GM19397 (cell line): ENCODE results near the gene SLC16A8.
"Not testable (repeated sequence)": the region's sequence is repeated elsewhere in the genome, so short reads cannot be mapped to it uniquely, and the experiment has no call there.

Experiments
- ATAC-seq: cut with Tn5 transposase; IDR thresholded peaks from one replicate; pipeline ENCODE4 v1.9.1; 2021; ENCODE audit warnings: mild to moderate bottlenecking, moderate library complexity; ENCODE audit not compliant: unreplicated experiment

The SLC16A8 gene

GRCh38 chr22:38086942-38087341 lies 3.0 kb upstream of the SLC16A8 start:
- ATAC-seq = no peak

DNA sequence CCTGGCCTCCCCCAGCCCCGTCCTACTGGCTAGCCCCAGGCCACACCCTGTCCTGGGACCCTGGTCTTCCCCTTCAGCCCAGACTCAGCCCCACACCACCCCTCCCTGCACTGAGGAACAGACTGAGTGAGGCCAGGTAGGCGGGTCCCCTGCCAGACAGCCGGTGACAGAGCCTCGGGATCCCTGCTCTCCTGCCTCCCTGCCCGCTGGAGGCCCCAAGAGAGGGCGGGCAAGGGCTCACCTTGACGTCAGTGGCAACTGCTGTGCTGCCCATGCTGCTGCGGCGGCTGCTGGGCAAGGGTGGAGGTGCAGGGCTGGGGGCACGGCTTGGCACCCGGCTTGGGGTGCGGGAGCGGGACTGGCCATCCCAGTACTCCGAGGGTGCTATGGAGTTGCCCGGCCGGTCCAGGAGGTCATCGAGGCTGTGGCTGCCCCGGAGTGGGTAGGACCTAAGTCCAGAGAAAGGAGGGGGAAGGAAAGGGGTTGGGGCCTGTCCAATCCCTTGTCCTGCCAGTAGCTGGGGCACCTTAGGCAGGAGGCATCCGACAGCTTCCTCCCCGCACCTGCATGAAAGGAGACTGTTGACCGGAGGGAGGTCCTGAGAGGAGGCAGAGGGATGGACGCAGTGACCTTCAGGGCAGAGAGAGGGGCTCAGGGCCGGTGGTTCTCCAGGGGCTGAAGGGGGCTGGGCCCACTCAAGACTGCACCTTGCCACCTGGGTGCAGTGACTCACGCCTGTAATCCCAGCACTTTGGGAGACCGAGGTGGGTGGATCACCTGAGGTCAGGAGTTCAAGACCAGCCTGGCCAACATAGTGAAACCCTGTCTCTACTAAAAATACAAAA lies 2.2 kb upstream of the SLC16A8 start:
- no peak for ATAC-seq

GRCh38 chr22:38085501-38085900 lies 1.5 kb upstream of the SLC16A8 start:
- no peak for ATAC-seq

DNA sequence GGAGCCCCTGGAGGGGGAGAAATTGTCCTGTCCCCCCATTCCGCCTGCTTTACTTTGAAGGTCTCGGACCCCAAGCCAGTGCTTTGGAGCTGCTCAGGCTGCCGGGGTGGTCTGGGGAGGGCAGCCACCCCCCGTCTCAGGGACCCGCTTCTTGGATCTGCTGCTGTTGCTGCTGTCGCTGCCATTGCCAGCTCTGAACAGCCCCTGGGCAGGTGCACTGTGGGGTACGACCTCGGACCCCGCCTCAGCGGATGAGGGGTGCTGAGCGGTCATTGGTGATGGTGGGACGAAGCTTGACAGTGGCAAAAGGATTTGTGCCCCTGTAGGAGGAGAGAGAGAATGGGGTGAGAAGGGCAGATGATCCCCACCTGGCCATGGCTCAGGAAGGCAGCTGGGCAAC lies 1.1 kb upstream of the SLC16A8 start:
- no peak for ATAC-seq

DNA sequence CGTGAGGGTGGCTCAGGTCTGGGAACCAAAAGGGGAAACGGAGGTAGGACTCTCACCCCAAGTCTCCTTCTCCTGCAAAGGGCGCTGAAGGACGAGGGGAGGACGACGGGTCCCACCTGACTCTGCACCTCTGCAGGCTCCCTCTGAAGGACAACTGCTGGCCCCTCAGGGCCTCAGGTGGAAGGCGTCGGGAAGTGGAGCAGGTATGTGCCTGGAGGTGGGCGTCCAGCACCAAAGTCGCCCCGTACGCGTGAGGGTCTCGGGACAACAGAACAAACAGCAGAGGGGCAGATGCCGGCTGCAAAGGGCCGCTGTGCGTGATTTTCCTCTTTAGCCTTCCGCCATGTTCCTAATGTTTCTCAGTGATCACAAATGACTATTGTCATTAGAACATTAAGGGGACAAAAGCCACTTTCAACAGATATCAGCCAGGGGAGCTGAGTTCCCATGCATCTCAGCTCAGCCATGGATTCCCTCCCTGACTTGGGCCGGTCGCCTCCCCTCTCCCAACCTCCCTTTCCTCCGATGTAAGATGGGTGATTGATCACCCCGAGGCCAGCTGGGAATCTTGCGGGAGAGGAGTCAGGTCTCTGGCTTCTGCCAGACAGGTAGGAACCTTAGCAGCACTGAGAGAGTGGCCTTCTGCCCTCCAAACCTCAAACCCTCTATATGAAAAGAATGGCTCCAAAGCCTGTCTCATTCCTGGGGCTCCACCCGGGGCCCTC lies 836 bp downstream of the SLC16A8 start:
- no peak for ATAC-seq

GRCh38 chr22:38081941-38082828 lies 1.8 kb downstream of the SLC16A8 start:
- ATAC-seq = no peak

DNA sequence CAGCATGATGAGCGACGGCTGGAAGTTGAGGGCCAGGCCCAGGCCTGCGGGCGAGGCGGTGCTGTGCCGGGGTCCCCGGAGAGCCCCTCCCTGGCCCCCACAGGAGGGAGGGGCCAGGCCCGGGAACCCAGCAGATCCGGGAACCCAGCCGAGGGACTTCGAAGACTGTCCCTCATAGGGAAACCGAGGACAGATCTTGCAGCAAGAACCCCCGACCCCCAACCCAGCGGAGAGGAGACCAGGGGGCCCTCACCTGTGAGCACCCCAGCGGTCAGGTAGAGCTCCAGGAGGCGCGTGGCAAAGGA lies 2.4 kb downstream of the SLC16A8 start:
- no peak for ATAC-seq

GRCh38 chr22:38080850-38081635 lies 2.9 kb downstream of the SLC16A8 start:
- no peak for ATAC-seq

- ATAC-seq = no peak
Measured at GRCh38 chr22:38080474-38080849, 3.5 kb downstream of the SLC16A8 start.

DNA sequence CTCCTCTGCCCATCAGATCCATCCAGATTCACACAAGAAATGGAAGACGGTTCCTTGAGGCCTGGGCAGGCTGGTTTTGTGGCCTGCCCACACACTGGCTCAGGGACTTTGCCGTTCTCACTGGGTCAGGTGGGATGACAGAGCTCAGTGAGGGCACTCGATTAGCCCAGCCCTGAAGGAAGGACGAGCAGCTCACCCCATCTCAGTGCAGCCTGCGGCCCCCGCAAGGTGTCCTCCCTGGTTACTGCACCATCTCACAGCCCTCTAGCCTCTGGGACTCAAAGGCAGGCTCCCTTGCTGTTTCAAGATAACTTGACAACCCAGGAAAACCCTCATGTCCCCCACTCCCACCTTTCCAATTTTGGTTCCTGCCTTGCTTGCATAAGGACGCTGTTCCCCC lies 4.2 kb downstream of the SLC16A8 start:
- no peak for ATAC-seq

GRCh38 chr22:38079208-38079607 lies 4.8 kb downstream of the SLC16A8 start:
- not testable (repeated sequence) for ATAC-seq

DNA sequence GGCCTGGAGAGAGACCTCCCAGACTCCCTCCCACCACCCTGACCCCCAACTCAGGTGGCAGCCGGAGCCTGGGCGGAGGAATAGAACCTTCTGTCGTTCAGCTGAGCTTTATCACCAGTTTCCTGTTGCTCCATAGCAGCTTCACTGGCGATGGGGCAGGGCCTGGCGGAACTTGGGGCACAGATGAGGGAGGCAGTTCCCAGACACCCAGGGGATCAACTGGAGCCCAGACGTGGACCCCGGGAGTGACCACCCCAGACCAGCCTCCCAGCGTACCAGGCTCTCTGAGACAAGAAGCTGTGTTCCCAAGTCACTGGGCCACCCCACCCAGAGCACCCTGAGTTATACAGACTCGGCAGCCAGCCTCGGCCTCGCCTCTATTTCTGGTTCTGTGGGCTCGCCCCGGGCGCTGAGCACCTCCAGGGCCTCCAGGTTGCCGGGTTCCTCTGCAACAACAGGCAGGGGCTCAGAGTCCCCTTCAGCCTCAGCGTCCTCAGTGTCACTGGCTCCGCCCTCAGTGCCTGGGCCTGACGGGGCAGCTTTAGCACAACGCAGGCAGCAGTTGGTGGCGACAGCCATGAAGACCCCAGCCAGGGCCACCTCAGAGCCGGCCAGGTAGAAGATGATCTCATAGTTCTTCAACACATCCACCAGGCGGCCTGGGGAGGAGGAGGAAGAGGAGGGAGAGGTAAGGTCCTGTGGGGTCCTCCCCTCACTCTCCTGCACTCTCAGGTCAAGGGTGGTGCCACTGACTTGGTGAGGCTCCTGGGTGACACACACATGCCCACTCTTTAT lies 5.7 kb downstream of the SLC16A8 start:
- ATAC-seq = no peak

GRCh38 chr22:38077595-38077994 lies 6.4 kb downstream of the SLC16A8 start:
- ATAC-seq = no peak

DNA sequence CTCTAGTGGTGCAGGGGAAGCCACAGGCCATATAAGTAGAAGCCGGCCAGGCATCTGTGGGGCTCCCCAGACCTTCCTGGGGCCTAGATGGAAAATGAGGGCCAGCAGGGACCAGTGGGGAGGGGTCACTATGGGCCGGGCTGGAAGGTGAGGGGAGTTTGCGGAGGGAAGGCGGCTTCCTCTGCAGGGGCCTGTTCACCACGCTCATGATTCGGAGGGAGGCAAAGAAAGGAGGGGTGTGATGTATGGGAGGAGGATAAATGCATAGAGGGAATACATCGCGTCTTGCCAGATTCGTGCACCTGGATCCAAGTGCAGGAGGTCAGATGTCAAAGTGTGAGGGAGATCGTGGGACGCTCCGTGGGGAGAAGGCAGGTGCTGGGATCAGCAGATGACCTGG lies 6.9 kb downstream of the SLC16A8 start:
- no peak for ATAC-seq

DNA sequence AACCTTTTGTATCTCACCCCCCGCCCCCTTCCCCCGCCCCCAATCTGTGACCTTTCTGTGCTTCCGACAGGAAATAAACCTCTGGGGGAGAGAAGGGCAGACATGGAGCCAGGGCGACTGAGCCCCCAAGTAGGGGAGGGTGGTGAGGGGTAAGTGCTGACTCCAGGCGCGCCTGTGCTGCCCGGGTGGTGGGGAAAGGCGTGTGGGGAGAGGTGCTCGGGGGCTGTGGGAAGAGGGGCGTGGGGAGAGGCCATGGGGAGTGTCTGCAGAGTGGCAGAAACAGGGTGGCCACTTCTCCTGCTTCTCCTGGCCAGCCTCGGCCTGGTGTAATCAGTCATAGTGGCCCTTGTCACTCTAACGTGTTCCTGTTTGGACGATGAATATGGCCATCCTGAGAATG lies 8.0 kb downstream of the SLC16A8 start:
- ATAC-seq = no peak

GRCh38 chr22:38075105-38075825 lies 8.7 kb downstream of the SLC16A8 start:
- ATAC-seq = no peak

- ATAC-seq = no peak
Measured at GRCh38 chr22:38074181-38075104, 9.5 kb downstream of the SLC16A8 start.
